PC-9 (cell line): Measurements from ENCODE around the gene DNAH2. TPM values are rescaled to one million over a fixed set of nuclear protein-coding genes. Genes with fewer than 3 reads are reported as not detected.

Experiments
- BruUV-seq: library from RNA; stranded (reverse); fragments of 400-500 nt; replicated peaks from 2 replicates; lab custom pipeline; 2021; lab: Mats Ljungman, UMichigan
- CTCF ChIA-PET: fragments of 300-600 bp; sonication (Branson Sonifier 250); formaldehyde crosslinking; loops from one replicate; lab custom pipeline; 2022; ENCODE audit warnings: antibody characterized with exemption; lab: Charles Lee
- POLR2A ChIA-PET: fragments of 300-600 bp; sonication (Branson Sonifier 250); formaldehyde crosslinking; loops from one replicate; lab custom pipeline; 2022; ENCODE audit warnings: antibody characterized with exemption; ENCODE audit not compliant: unreplicated experiment; lab: Charles Lee
- DNase-seq, 2 experiments: peaks; one replicate each; pipeline versions ENCODE4 v3.0.0 to v3.0.0-alpha.2; 2015 to 2022; ENCODE audit warnings: mixed read lengths in 1 of 2
- H2AFZ ChIP-seq: fragments of 200-600 bp; sonication (generic); 2 replicates; pipeline ENCODE4 v1.8.1; 2017; ENCODE audit warnings: antibody characterized with exemption
- H3F3A ChIP-seq: fragments of 200-600 bp; sonication (generic); 2 replicates; pipeline ENCODE4 v1.8.1; 2017; ENCODE audit warnings: antibody characterized with exemption, mild to moderate bottlenecking, low read depth; ENCODE audit not compliant: insufficient read depth
- H3K27ac ChIP-seq: fragments of 200-600 bp; sonication (generic); 2 replicates; pipeline ENCODE4 v1.6.1; 2016; ENCODE audit warnings: mixed run types
- H3K27me3 ChIP-seq: fragments of 200-600 bp; sonication (generic); 2 replicates; pipeline ENCODE4 v1.6.1; 2016; ENCODE audit warnings: low read depth, mixed run types; ENCODE audit not compliant: insufficient read depth
- H3K36me3 ChIP-seq: fragments of 200-600 bp; sonication (generic); 2 replicates; pipeline ENCODE4 v1.6.1; 2016; ENCODE audit warnings: low read depth, mixed run types
- H3K4me1 ChIP-seq: fragments of 200-600 bp; sonication (generic); replicated peaks from 2 replicates; pipeline ENCODE4 v1.6.1; 2016; ENCODE audit warnings: mixed run types; ENCODE audit not compliant: insufficient read depth
- H3K4me2 ChIP-seq: fragments of 200-600 bp; sonication (generic); 2 replicates; pipeline ENCODE4 v1.6.1; 2017; ENCODE audit warnings: mixed run types
- H3K4me3 ChIP-seq: fragments of 200-600 bp; sonication (generic); 2 replicates; pipeline ENCODE4 v1.6.1; 2016; ENCODE audit warnings: mixed run types
- H3K79me2 ChIP-seq: fragments of 200-600 bp; sonication (generic); 2 replicates; pipeline ENCODE4 v1.6.1; 2017; ENCODE audit warnings: low read depth, mixed run types
- H3K9me2 ChIP-seq: fragments of 200-600 bp; sonication (generic); 2 replicates; pipeline ENCODE4 v1.8.1; 2017; ENCODE audit warnings: mild to moderate bottlenecking; ENCODE audit not compliant: insufficient read depth
- H3K9me3 ChIP-seq: fragments of 200-600 bp; sonication (generic); 2 replicates; pipeline ENCODE4 v1.8.1; 2016; ENCODE audit warnings: low read depth; ENCODE audit not compliant: insufficient read depth
- H4K20me1 ChIP-seq: fragments of 200-600 bp; sonication (generic); 2 replicates; pipeline ENCODE4 v1.8.1; 2017; ENCODE audit not compliant: insufficient read depth
- CTCF ChIP-seq: fragments of 200-600 bp; sonication (generic); conservative IDR thresholded peaks from 2 replicates; pipeline ENCODE4 v1.6.1; 2017; ENCODE audit warnings: mixed run types, antibody characterized with exemption, mild to moderate bottlenecking, moderate library complexity
- EZH2 ChIP-seq: fragments of 200-600 bp; sonication (generic); IDR thresholded peaks from 2 replicates; pipeline ENCODE4 v1.8.0; 2017; ENCODE audit warnings: antibody characterized with exemption, low read depth
- intact Hi-C: fragments of 100-400 bp; cut with micrococcal nuclease; formaldehyde crosslinking; loops from one replicate; pipeline ENCODE4 v1.10.0; 2022; ENCODE audit not compliant: unreplicated experiment
- total RNA-seq: library from RNA; stranded (reverse); gene quantifications from 2 replicates; pipeline ENCODE4 v1.2.3, GENCODE V29; 2021

Gene DNAH2
- total RNA-seq, 1 experiment from 2014 or later, result 10.6 TPM

- DNase-seq, result no peak
- no peaks in the 10 kb centered on the region for H4K20me1 ChIP-seq
- ChIA-PET CTCF (no interaction called here), POLR2A (no interaction called here)
- H3K4me2 ChIP-seq, result no peak overlapping the region
- no peaks in the 10 kb centered on the region for H3K36me3 ChIP-seq
- H3K9me2 ChIP-seq, result no peaks in the 10 kb centered on the region
- no peak overlapping the region for H3K27ac ChIP-seq
- H2AFZ ChIP-seq, result no peak overlapping the region
- H3F3A ChIP-seq, result no peaks in the 10 kb centered on the region
- no peaks in the 10 kb centered on the region for H3K79me2 ChIP-seq
- no peaks in the 10 kb centered on the region for H3K9me3 ChIP-seq
- no peak overlapping the region for H3K4me3 ChIP-seq
- no peak for TF ChIP-seq CTCF
- no peak for TF ChIP-seq EZH2
- no TSS peak for BruUV-seq
- intact Hi-C loops, result no loop called here
- H3K27me3 ChIP-seq, result no peaks in the 10 kb centered on the region
- H3K4me1 ChIP-seq, result no peaks in the 10 kb centered on the region
Measured at GRCh38 chr17:7794075-7794663, 76.6 kb downstream of the DNAH2 start.

GRCh38 chr17:7797976-7798375, 80.4 kb downstream of the DNAH2 start:
- DNase-seq, result no peak
- H3K36me3 ChIP-seq, result no peaks in the 10 kb centered on the region
- no peaks in the 10 kb centered on the region for H3K4me1 ChIP-seq
- intact Hi-C loops, result no loop called here
- no peak overlapping the region for H3K4me3 ChIP-seq
- H3K4me2 ChIP-seq, result no peak overlapping the region
- TF ChIP-seq CTCF (no peak), EZH2 (no peak)
- H3K9me3 ChIP-seq, result no peaks in the 10 kb centered on the region
- CTCF ChIA-PET, result no interaction called here
- no peaks in the 10 kb centered on the region for H3K27me3 ChIP-seq
- H3F3A ChIP-seq, result no peaks in the 10 kb centered on the region
- H2AFZ ChIP-seq, result no peak overlapping the region
- H4K20me1 ChIP-seq, result no peaks in the 10 kb centered on the region
- no peak overlapping the region for H3K27ac ChIP-seq
- no TSS peak for BruUV-seq
- no peaks in the 10 kb centered on the region for H3K9me2 ChIP-seq
- POLR2A ChIA-PET, result no interaction called here
- H3K79me2 ChIP-seq, result no peaks in the 10 kb centered on the region

GRCh38 chr17:7798839-7799238, 81.3 kb downstream of the DNAH2 start:
- CTCF ChIA-PET, result interaction anchor here (0.6 kb wide), 1 partner anchor 97 kb away, joined by 6 read pairs; no protein-coding TSS in a partner anchor
- H3F3A ChIP-seq, result no peaks in the 10 kb centered on the region
- no peaks in the 10 kb centered on the region for H3K79me2 ChIP-seq
- no TSS peak for BruUV-seq
- no peak overlapping the region for H3K4me3 ChIP-seq
- H3K4me1 ChIP-seq, result no peaks in the 10 kb centered on the region
- no peak for DNase-seq
- H2AFZ ChIP-seq, result no peak overlapping the region
- no peaks in the 10 kb centered on the region for H3K9me3 ChIP-seq
- POLR2A ChIA-PET, result no interaction called here
- H3K27me3 ChIP-seq, result no peaks in the 10 kb centered on the region
- H3K36me3 ChIP-seq, result no peaks in the 10 kb centered on the region
- TF ChIP-seq EZH2 (no peak), CTCF (no peak)
- H3K27ac ChIP-seq, result no peak overlapping the region
- no peaks in the 10 kb centered on the region for H3K9me2 ChIP-seq
- intact Hi-C loops, result no loop called here
- no peak overlapping the region for H3K4me2 ChIP-seq
- H4K20me1 ChIP-seq, result no peaks in the 10 kb centered on the region
